ENCODE data around the gene HECW1.
"Not testable (repeated sequence)": the region's sequence is repeated elsewhere in the genome, so short reads cannot be mapped to it uniquely, and the experiment has no call there.

The HECW1 gene

GRCh38 chr7:43151076-43151475, 38.6 kb downstream of the HECW1 start:
- no peak for DNase-seq

- no peak for DNase-seq
Measured at GRCh38 chr7:43152696-43153095, 40.2 kb downstream of the HECW1 start.

GRCh38 chr7:43155636-43156035, 43.2 kb downstream of the HECW1 start:
- no peak for DNase-seq

- no peak for DNase-seq
Measured at GRCh38 chr7:43163885-43164284, 51.4 kb downstream of the HECW1 start.

GRCh38 chr7:43164757-43165156, 52.3 kb downstream of the HECW1 start:
- DNase-seq: no peak

GRCh38 chr7:43166686-43167085, 54.2 kb downstream of the HECW1 start:
- no peak for DNase-seq

- DNase-seq: no peak
Measured at GRCh38 chr7:43169076-43169475, 56.6 kb downstream of the HECW1 start.

- no peak for DNase-seq
Measured at GRCh38 chr7:43170571-43170970, 58.1 kb downstream of the HECW1 start.

GRCh38 chr7:43175570-43176200, 63.2 kb downstream of the HECW1 start:
- no peak for DNase-seq

GRCh38 chr7:43179393-43179792, 66.9 kb downstream of the HECW1 start:
- DNase-seq: no peak

GRCh38 chr7:43192806-43193460, 80.5 kb downstream of the HECW1 start:
- no peak for DNase-seq

- no peak for DNase-seq
Measured at GRCh38 chr7:43193893-43194292, 81.4 kb downstream of the HECW1 start.

- no peak for DNase-seq
Measured at GRCh38 chr7:43195256-43195655, 82.8 kb downstream of the HECW1 start.

- no peak for DNase-seq
Measured at GRCh38 chr7:43195768-43196167, 83.3 kb downstream of the HECW1 start.

- DNase-seq: no peak
Measured at GRCh38 chr7:43196379-43196778, 83.9 kb downstream of the HECW1 start.

- no peak for DNase-seq
Measured at GRCh38 chr7:43198016-43198415, 85.6 kb downstream of the HECW1 start.

GRCh38 chr7:43198599-43199090, 86.2 kb downstream of the HECW1 start:
- no peak for DNase-seq

GRCh38 chr7:43199371-43200160, 87.1 kb downstream of the HECW1 start:
- no peak for DNase-seq

GRCh38 chr7:43201912-43202311, 89.5 kb downstream of the HECW1 start:
- no peak for DNase-seq

- no peak for DNase-seq
Measured at GRCh38 chr7:43204081-43204480, 91.6 kb downstream of the HECW1 start.

GRCh38 chr7:43205171-43205795, 92.8 kb downstream of the HECW1 start:
- no peak for DNase-seq

GRCh38 chr7:43208242-43208641, 95.8 kb downstream of the HECW1 start:
- no peak for DNase-seq

- DNase-seq: not testable (repeated sequence)
Measured at GRCh38 chr7:43210539-43210938, 98.1 kb downstream of the HECW1 start.
